HG03025 (cell line): ENCODE data around the gene AARS2.

ENCODE experiments used
- ATAC-seq: cut with Tn5 transposase; IDR thresholded peaks from one replicate; pipeline ENCODE4 v1.9.1; 2021; ENCODE audit warnings: mild to moderate bottlenecking, moderate library complexity; ENCODE audit not compliant: unreplicated experiment, low FRiP score

The AARS2 gene

GRCh38 chr6:44302856-44303255, 10.3 kb downstream of the AARS2 start:
- no peak for ATAC-seq

- no peak for ATAC-seq
These were observed 11.2 kb downstream of the AARS2 start for GRCh38 chr6:44301782-44302564.

- no peak for ATAC-seq
These were observed 12.0 kb downstream of the AARS2 start for GRCh38 chr6:44301106-44301505.

- no peak for ATAC-seq
These were observed 12.8 kb downstream of the AARS2 start for GRCh38 chr6:44300292-44300823.

- no peak for ATAC-seq
These were observed 14.3 kb downstream of the AARS2 start for GRCh38 chr6:44298864-44299263.

GRCh38 chr6:44298055-44298803, 14.9 kb downstream of the AARS2 start:
- ATAC-seq, result no peak

GRCh38 chr6:44297063-44298038, 15.8 kb downstream of the AARS2 start:
- no peak for ATAC-seq

GRCh38 chr6:44294832-44295791, 18.0 kb downstream of the AARS2 start:
- ATAC-seq, result no peak

GRCh38 chr6:44292661-44293365, 20.3 kb downstream of the AARS2 start:
- no peak for ATAC-seq

GRCh38 chr6:44291841-44292240, 21.3 kb downstream of the AARS2 start:
- ATAC-seq, result no peak

GRCh38 chr6:44289726-44290260, 23.4 kb downstream of the AARS2 start:
- ATAC-seq, result no peak

- ATAC-seq, result no peak
These were observed 26.4 kb downstream of the AARS2 start for GRCh38 chr6:44286747-44287146.

- ATAC-seq, result no peak
These were observed 26.9 kb downstream of the AARS2 start for GRCh38 chr6:44286285-44286565.

GRCh38 chr6:44285552-44286284, 27.4 kb downstream of the AARS2 start:
- ATAC-seq, result no peak

- ATAC-seq, result no peak
These were observed 28.3 kb downstream of the AARS2 start for GRCh38 chr6:44284867-44285266.

- ATAC-seq, result no peak
These were observed 29.0 kb downstream of the AARS2 start for GRCh38 chr6:44284121-44284520.

GRCh38 chr6:44278774-44279697, 34.1 kb downstream of the AARS2 start:
- ATAC-seq, result no peak
